ENCODE data around the gene ECI1.

Gene ECI1

DNA sequence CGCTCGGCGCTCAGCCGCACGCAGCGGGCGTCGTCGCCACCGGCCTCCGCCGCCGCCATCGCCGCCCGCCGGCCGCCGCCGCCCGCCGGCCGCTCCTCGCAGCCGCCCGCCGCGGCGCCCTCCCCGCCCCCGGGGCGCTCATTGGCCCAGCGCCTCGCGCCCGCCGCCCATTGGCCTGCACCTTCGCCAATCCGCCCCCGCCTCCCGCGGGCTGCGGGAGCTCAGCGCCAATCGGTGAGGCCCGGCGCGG, 36.7 kb downstream of the ECI1 start, which contains the start of gene PGP:
TSS of gene PGP (minus strand) at position 122 of the 250 bp plus-strand sequence. CDS start at position 59, 63 bp downstream.
- no peak for DNase-seq (ENCODE audit: low spot score)

DNA sequence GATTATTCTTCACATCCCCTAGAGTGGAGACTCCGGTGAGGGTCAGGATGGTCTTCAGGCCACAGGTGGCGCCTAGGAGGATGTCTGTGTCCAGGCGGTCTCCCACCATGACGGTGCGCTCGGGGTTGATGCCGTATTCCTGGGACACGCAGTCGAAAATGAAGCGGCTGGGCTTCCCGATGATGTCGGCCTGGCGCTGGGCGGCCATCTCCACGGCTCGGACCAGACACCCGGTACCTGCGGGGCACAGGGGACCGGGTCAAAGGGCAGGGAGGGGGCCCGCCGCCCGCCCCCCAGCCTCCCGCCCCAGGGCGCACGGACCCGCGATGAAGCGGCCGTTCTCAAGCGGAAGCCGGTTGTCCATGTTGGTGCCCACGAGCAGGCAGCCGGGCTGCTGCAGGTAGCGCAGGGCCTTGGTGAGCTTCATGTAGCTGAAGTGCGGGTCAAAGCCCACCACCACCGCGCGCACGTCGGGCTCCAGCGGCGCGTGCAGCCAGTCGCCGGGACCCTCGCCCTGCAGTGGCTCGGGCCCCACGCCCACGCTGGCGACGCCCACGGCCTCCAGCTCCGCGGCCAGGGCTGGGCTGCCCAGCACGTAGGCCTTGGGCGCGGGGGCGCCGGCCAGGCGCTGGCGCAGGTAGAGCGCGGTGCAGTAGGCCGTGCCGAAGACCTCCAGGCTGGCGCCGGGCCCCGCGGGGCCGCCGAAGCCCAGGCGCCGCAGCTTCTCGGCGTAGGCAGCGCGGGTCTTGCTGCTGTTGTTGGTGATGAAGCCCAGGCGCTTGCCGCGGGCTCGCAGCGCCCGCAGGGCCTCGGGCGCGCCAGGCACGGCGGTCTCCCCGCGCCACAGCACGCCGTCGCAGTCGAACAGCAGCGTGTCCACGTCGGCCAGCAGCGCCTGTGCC, 37.3 kb downstream of the ECI1 start:
- CTCF ChIA-PET: no interaction called here
- TF ChIP-seq, protein P1, sequence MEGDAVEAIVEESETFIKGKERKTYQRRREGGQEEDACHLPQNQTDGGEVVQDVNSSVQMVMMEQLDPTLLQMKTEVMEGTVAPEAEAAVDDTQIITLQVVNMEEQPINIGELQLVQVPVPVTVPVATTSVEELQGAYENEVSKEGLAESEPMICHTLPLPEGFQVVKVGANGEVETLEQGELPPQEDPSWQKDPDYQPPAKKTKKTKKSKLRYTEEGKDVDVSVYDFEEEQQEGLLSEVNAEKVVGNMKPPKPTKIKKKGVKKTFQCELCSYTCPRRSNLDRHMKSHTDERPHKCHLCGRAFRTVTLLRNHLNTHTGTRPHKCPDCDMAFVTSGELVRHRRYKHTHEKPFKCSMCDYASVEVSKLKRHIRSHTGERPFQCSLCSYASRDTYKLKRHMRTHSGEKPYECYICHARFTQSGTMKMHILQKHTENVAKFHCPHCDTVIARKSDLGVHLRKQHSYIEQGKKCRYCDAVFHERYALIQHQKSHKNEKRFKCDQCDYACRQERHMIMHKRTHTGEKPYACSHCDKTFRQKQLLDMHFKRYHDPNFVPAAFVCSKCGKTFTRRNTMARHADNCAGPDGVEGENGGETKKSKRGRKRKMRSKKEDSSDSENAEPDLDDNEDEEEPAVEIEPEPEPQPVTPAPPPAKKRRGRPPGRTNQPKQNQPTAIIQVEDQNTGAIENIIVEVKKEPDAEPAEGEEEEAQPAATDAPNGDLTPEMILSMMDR (conservative IDR thresholded peaks at IDR 0.05; ENCODE audit: low read depth): no peak

More for the DNA sequence above, 36.7 kb downstream of the ECI1 start, which contains the start of gene PGP:
- CTCF ChIA-PET: no interaction called here
- POLR2A ChIA-PET (ENCODE audit: low non-redundant PET): interaction anchor here (0.6 kb wide), 1 partner anchor 36 kb away, joined by 5 read pairs; no protein-coding TSS in a partner anchor
- TF ChIP-seq, protein P1 (conservative IDR thresholded peaks at IDR 0.05; ENCODE audit: low read depth): no peak
- peak within 1 kb of the TSS; percentile 93 for H3K27ac ChIP-seq

DNA sequence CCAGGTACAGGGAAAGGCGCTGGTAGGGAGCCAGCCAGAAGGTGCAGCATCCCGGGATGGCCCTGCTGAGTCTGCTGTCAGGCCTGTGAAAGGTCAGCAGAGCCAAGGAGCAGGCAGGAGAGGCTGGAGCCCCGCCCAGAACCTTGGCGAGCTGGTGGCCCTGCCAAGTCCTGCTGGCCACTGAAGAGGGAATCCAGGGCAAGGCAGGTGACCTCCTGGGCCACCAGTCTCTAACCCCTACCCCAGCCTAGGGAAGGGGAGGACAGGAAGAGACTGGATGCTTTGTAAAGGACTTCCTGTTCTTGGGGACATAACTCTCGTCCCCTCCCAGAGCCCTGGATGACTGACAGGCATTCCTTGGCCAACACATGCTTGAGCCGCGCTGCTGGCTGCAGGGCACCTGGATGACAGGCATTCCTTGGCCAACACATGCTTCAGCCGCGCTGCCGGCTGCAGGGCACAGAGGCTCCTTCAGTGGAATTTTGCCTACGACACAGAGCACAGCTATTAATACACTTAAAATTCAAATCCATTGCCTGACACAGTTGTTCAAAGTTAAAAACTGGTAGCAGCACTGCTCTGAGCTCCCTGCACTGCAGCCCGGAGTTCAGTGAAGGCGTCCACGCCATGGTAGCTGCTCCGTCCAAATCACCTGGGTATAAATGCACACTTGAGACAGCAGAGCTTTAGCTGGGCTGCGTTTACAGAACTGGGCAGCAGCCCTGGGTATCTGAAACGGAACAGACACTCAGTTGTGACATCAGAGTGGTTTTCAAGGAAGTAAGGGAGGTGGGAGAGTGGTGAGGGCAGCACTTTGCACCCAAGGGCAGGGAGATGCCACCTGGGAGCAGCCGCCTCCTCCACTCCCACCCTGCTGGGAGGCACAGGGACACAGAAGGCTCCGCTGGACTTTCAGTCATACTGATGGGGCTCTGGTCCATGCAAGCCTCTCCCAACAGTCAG, 38.7 kb downstream of the ECI1 start:
- POLR2A ChIA-PET (ENCODE audit: low non-redundant PET): interaction anchor here (0.6 kb wide), 2 partner anchors 13 to 1827 kb away, joined by 3 to 4 read pairs; no protein-coding TSS in a partner anchor
- TF ChIP-seq, protein P1 (conservative IDR thresholded peaks at IDR 0.05; ENCODE audit: low read depth): no peak
- H3K27ac ChIP-seq: peak overlapping the region; percentile 93
- no peak for DNase-seq (ENCODE audit: low spot score)
- CTCF ChIA-PET: interaction anchor here (0.6 kb wide), 2 partner anchors 228 to 512 kb away, joined by 3 to 10 read pairs; partner anchors contain the start of gene GFER

More for the DNA sequence above, 37.3 kb downstream of the ECI1 start:
- DNase-seq (ENCODE audit: low spot score): no peak
- H3K27ac ChIP-seq: peak overlapping the region; percentile 93
- POLR2A ChIA-PET (ENCODE audit: low non-redundant PET): interaction anchor here (0.5 to 0.6 kb wide), 2 partner anchors 36 to 52 kb away, joined by 4 to 5 read pairs; no protein-coding TSS in a partner anchor

DNA sequence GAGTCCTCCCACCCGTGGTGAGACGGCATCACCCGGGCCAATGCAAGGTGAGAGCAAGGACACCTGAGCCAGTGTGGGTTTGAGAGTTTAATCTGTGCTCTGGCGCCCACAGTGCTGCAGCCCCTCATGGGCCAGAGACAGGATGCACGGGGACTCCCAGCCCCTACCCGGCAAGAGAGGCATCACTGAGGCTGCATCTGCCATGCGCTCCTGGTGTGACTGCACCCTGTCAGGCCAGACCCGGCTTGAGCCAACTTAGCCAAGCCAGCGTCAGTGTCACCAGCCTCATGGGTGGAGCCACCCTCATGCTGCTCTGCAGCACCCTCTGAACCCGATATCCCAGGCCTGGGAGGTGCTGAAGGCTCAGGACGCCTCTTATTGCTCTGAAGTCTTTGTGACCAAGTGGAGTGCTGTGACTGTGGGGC, 39.5 kb downstream of the ECI1 start:
- CTCF ChIA-PET: interaction anchor here (0.6 kb wide), 1 partner anchor 228 kb away, joined by 3 read pairs; the partner anchor contains the start of gene GFER
- TF ChIP-seq, protein P1 (conservative IDR thresholded peaks at IDR 0.05; ENCODE audit: low read depth): no peak
- H3K27ac ChIP-seq: peak overlapping the region; percentile 93
- DNase-seq (ENCODE audit: low spot score): no peak
- POLR2A ChIA-PET (ENCODE audit: low non-redundant PET): interaction anchor here (0.7 kb wide), 1 partner anchor 38 kb away, joined by 4 read pairs; no protein-coding TSS in a partner anchor

DNA sequence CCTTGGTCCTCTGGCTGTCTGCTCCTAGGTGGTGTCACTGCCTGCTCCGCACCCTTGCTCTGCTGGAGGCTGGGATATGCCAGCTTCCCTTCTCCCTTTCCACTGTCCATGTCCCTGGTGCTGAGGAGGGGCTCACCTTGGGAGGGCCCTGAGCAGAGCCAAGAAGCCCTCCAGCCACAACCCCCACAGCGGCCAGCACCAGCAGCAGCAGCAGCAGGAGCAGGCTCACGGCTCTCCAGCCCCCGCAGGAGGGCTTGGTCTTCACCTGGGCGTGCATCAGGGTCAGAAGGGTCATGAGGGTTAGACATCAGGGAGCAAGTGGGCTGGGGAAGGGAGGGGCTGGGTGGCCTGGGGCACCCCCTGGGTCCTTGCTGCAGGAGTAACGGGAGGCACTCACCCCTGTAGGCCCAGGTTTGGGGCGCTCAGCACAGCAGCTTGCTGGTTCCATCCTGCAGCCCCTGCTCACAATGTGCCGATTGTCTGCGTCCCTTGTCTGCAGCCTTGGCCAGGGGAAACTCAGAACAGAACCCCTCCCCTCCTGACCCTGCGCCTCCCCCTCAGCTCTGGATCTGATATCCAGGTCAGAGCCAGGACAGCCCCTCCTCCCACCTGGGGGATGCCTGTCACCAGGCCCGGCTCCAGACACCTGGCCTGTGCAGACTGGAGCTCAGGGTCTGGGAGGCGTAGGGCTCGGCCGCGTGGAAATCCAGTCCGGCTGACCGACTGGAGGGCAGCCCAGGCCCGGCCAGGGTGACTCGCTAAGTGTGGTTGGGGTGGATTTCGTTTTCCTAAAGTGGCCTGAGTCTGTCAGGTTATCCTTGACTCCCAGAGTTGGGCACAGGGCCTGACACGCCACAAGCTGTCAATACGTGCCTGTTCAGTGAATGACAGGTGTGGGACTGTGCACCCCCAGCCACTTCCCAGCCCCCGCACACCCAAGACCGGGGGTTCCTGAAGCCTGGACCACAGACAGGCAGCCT, 40.7 kb downstream of the ECI1 start, which contains the start of gene BRICD5:
TSS of gene BRICD5 (minus strand) at position 478 of the 980 bp plus-strand sequence. CDS start at position 448, 30 bp downstream.
- TF ChIP-seq, protein P1 (conservative IDR thresholded peaks at IDR 0.05; ENCODE audit: low read depth): no peak
- H3K27ac ChIP-seq: peak within 1 kb of the TSS; percentile 93
- POLR2A ChIA-PET (ENCODE audit: low non-redundant PET): interaction anchor here (0.7 kb wide), 1 partner anchor 40 kb away, joined by 4 read pairs; no protein-coding TSS in a partner anchor
- CTCF ChIA-PET: interaction anchor here (0.9 kb wide), 1 partner anchor 41 kb away, joined by 3 read pairs; no protein-coding TSS in a partner anchor
- no peak for DNase-seq (ENCODE audit: low spot score)
